SK-N-SH (cell line): ENCODE measurements around the gene METTL4. TPM values are rescaled to one million over a fixed set of nuclear protein-coding genes. Genes with fewer than 3 reads are reported as not detected.

Experiments used
- CTCF ChIA-PET: fragments of 300-600, 350-600 bp; formaldehyde crosslinking; extraction: SDS; loops from one replicate; lab custom pipeline; 2021; lab: Yijun Ruan, JAX
- POLR2A ChIA-PET: fragments of 350-600 bp; sonication (Branson Sonifier 250); formaldehyde crosslinking; extraction: SDS; loops from one replicate; lab custom pipeline; 2020; ENCODE audit warnings: antibody characterized with exemption, inconsistent platforms; lab: Yijun Ruan, JAX
- DNase-seq: peaks from one replicate; pipeline ENCODE4 v3.0.0; 2012
- H2AFZ ChIP-seq: fragments of 200-600 bp; sonication (generic); 2 replicates; pipeline ENCODE4 v1.8.1; 2016; ENCODE audit warnings: antibody characterized with exemption, mild to moderate bottlenecking, low read depth
- H3F3A ChIP-seq: fragments of 200-600 bp; sonication (generic); replicated peaks from 2 replicates; pipeline ENCODE3; 2016; ENCODE audit warnings: antibody characterized with exemption, mild to moderate bottlenecking; ENCODE audit not compliant: insufficient read depth
- H3K27ac ChIP-seq, 2 experiments: fragments of 200-500 bp in 1 of 2; fragments of 200-600 bp in 1 of 2; sonication (Bioruptor generic) in 1 of 2; sonication (generic), shearing (Covaris generic) in 1 of 2; 2 replicates each; pipeline versions ENCODE4 v1.5.1 to v1.6.1; 2014 to 2016; ENCODE audit warnings: low read depth in 2 of 2, inconsistent platforms in 1 of 2, low read length in 1 of 2, mild to moderate bottlenecking in 1 of 2, mixed read lengths in 1 of 2
- H3K27me3 ChIP-seq: fragments of 200-600 bp; sonication (generic), shearing (Covaris generic); 2 replicates; pipeline ENCODE4 v1.6.1; 2016; ENCODE audit warnings: mixed run types; ENCODE audit not compliant: insufficient read depth
- H3K36me3 ChIP-seq, 2 experiments: fragments of 200-500 bp in 1 of 2; fragments of 200-600 bp in 1 of 2; sonication (Bioruptor generic) in 1 of 2; sonication (generic) in 1 of 2; replicated peaks in 1 of 2; 2 replicates each; pipeline versions ENCODE3 to v1.5.1; 2014 to 2016; ENCODE audit warnings: low read length in 1 of 2, mild to moderate bottlenecking in 1 of 2; ENCODE audit not compliant: insufficient read depth in 2 of 2, control insufficient read depth in 1 of 2
- H3K4me1 ChIP-seq, 2 experiments: fragments of 200-500 bp in 1 of 2; fragments of 200-600 bp in 1 of 2; sonication (Bioruptor generic) in 1 of 2; sonication (generic), shearing (Covaris generic) in 1 of 2; 2 replicates each; pipeline versions ENCODE4 v1.5.1 to v1.6.1; 2014 to 2016; ENCODE audit warnings: low read depth in 1 of 2, low read length in 1 of 2, mixed run types in 1 of 2; ENCODE audit not compliant: insufficient read depth in 2 of 2, control insufficient read depth in 1 of 2
- H3K4me2 ChIP-seq: fragments of 200-600 bp; sonication (generic), shearing (Covaris generic); 2 replicates; pipeline ENCODE4 v1.6.1; 2017; ENCODE audit warnings: mixed run types
- H3K4me3 ChIP-seq, 2 experiments: fragments of 200-500 bp in 1 of 2; fragments of 200-600 bp in 1 of 2; sonication (Bioruptor generic) in 1 of 2; sonication (generic), shearing (Covaris generic) in 1 of 2; 2 replicates each; pipeline versions ENCODE4 v1.5.1 to v1.8.1; 2014 to 2016; ENCODE audit warnings: low read depth in 2 of 2, inconsistent platforms in 1 of 2, low read length in 1 of 2, mild to moderate bottlenecking in 1 of 2, mixed read lengths in 1 of 2, moderate library complexity in 1 of 2
- H3K79me2 ChIP-seq: fragments of 200-600 bp; sonication (generic); 2 replicates; pipeline ENCODE4 v1.8.1; 2017; ENCODE audit warnings: mild to moderate bottlenecking; ENCODE audit not compliant: insufficient read depth
- H3K9ac ChIP-seq: fragments of 200-600 bp; sonication (generic); 2 replicates; pipeline ENCODE4 v1.6.1; 2017; ENCODE audit warnings: mixed run types
- H3K9me2 ChIP-seq: fragments of 200-600 bp; sonication (generic); 2 replicates; pipeline ENCODE4 v1.6.1; 2017; ENCODE audit warnings: mixed run types
- H3K9me3 ChIP-seq: fragments of 200-600 bp; sonication (generic); 2 replicates; pipeline ENCODE4 v1.6.1; 2017; ENCODE audit warnings: mixed run types, mild to moderate bottlenecking, moderate library complexity
- H4K20me1 ChIP-seq: fragments of 200-600 bp; sonication (generic); 2 replicates; pipeline ENCODE4 v1.6.1; 2017; ENCODE audit warnings: mild to moderate bottlenecking, mixed run types; ENCODE audit not compliant: insufficient read depth
- EP300 ChIP-seq, 2 experiments: IDR thresholded peaks; 2 replicates each; pipeline versions ENCODE4 v1.4.0 to v1.6.1; 2012; ENCODE audit warnings: borderline replicate concordance in 1 of 2, low read depth in 1 of 2, low read length in 1 of 2
- NFIC ChIP-seq: IDR thresholded peaks from 2 replicates; pipeline ENCODE4 v1.4.0; 2012; ENCODE audit warnings: borderline replicate concordance
- TAF1 ChIP-seq: IDR thresholded peaks from 2 replicates; pipeline ENCODE4 v1.6.1; 2012; ENCODE audit warnings: low read depth, mild to moderate bottlenecking, low read length, moderate library complexity, borderline replicate concordance
- TEAD4 ChIP-seq: IDR thresholded peaks from 2 replicates; pipeline ENCODE4 v1.4.0; 2012; ENCODE audit warnings: mild to moderate bottlenecking, borderline replicate concordance; ENCODE audit not compliant: insufficient read depth
- WGBS: methylation state at CpG from one replicate; pipeline ENCODE4 v1.1.6; 2017; ENCODE audit warnings: low lambda C conversion rate; 5-methylcytosine and 5-hydroxymethylcytosine counted together
- polyA plus RNA-seq, 3 experiments: library from polyadenylated mRNA; depleted of rRNA; stranded (reverse); fragments of >200 nt; gene quantifications; 2 replicates each; pipeline ENCODE4 v1.2.3, GENCODE V29; 2012
- small RNA-seq, 7 experiments: library from RNA; depleted of rRNA; stranded (forward); fragments of <200 nt; gene quantifications; one replicate each; pipeline ENCODE3, GENCODE V24; 2012
- TF ChIP-seq, protein P1 (sequence below): IDR thresholded peaks from 2 replicates; pipeline ENCODE4 v1.4.0; 2012; ENCODE audit warnings: low read depth, borderline replicate concordance
- TF ChIP-seq, protein P2 (sequence below): IDR thresholded peaks from 2 replicates; pipeline ENCODE4 v1.6.1; 2012; ENCODE audit warnings: mild to moderate bottlenecking, low read depth, low read length, moderate library complexity
- TF ChIP-seq, protein P3 (sequence below): IDR thresholded peaks from 2 replicates; pipeline ENCODE4; 2012

The METTL4 gene
- polyA plus RNA-seq, 1 of the 3 experiments (the other 2 are of a cell fraction): 2.9 TPM

DNA sequence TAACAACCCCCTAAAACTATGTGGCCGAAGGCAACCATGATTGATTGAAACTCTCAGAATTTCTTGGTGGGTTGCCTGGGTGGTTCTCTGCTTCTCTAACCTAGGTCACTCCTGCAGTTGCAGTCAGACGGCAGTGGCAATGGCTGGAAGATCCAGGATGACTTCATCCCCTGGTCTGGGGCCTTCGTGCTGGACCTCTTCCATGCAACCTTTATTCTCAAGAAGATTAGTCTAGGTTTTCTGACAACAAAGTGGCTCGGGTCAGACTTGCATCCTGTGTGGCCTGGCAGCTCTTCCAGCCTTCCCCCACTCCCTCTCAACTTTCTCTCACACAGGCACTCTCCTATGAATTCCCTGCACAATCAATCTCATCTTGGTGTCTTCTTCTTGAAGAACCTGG, 76.4 kb downstream of the METTL4 start:
- H4K20me1 ChIP-seq: no peaks in the 10 kb centered on the region
- CTCF ChIA-PET: no interaction called here
- 10% methylated on average over 3 of the region's 4 CpGs for WGBS
- TF ChIP-seq, protein P1, sequence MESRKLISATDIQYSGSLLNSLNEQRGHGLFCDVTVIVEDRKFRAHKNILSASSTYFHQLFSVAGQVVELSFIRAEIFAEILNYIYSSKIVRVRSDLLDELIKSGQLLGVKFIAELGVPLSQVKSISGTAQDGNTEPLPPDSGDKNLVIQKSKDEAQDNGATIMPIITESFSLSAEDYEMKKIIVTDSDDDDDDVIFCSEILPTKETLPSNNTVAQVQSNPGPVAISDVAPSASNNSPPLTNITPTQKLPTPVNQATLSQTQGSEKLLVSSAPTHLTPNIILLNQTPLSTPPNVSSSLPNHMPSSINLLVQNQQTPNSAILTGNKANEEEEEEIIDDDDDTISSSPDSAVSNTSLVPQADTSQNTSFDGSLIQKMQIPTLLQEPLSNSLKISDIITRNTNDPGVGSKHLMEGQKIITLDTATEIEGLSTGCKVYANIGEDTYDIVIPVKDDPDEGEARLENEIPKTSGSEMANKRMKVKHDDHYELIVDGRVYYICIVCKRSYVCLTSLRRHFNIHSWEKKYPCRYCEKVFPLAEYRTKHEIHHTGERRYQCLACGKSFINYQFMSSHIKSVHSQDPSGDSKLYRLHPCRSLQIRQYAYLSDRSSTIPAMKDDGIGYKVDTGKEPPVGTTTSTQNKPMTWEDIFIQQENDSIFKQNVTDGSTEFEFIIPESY: no peak
- TF ChIP-seq TAF1 (no peak), NFIC (no peak), TEAD4 (no peak), EP300 (IDR thresholded peaks at IDR 0.05; ENCODE audit: borderline replicate concordance in 1 of 2, low read depth in 1 of 2, low read length in 1 of 2) (no peak)
- TF ChIP-seq, protein P2, sequence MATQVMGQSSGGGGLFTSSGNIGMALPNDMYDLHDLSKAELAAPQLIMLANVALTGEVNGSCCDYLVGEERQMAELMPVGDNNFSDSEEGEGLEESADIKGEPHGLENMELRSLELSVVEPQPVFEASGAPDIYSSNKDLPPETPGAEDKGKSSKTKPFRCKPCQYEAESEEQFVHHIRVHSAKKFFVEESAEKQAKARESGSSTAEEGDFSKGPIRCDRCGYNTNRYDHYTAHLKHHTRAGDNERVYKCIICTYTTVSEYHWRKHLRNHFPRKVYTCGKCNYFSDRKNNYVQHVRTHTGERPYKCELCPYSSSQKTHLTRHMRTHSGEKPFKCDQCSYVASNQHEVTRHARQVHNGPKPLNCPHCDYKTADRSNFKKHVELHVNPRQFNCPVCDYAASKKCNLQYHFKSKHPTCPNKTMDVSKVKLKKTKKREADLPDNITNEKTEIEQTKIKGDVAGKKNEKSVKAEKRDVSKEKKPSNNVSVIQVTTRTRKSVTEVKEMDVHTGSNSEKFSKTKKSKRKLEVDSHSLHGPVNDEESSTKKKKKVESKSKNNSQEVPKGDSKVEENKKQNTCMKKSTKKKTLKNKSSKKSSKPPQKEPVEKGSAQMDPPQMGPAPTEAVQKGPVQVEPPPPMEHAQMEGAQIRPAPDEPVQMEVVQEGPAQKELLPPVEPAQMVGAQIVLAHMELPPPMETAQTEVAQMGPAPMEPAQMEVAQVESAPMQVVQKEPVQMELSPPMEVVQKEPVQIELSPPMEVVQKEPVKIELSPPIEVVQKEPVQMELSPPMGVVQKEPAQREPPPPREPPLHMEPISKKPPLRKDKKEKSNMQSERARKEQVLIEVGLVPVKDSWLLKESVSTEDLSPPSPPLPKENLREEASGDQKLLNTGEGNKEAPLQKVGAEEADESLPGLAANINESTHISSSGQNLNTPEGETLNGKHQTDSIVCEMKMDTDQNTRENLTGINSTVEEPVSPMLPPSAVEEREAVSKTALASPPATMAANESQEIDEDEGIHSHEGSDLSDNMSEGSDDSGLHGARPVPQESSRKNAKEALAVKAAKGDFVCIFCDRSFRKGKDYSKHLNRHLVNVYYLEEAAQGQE: no peak
- TF ChIP-seq, protein P3, sequence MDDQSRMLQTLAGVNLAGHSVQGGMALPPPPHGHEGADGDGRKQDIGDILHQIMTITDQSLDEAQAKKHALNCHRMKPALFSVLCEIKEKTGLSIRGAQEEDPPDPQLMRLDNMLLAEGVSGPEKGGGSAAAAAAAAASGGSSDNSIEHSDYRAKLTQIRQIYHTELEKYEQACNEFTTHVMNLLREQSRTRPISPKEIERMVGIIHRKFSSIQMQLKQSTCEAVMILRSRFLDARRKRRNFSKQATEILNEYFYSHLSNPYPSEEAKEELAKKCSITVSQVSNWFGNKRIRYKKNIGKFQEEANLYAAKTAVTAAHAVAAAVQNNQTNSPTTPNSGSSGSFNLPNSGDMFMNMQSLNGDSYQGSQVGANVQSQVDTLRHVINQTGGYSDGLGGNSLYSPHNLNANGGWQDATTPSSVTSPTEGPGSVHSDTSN: no peak
- TF ChIP-seq, all 33 proteins: peak for 0
- POLR2A ChIA-PET: no interaction called here
- H3K27ac ChIP-seq: no peak overlapping the region
- H2AFZ ChIP-seq: no peak overlapping the region
- no peak overlapping the region for H3K9ac ChIP-seq
- no peak for DNase-seq
- H3K79me2 ChIP-seq: no peaks in the 10 kb centered on the region
- no peaks in the 10 kb centered on the region for H3K9me3 ChIP-seq
- H3K27me3 ChIP-seq: no peaks in the 10 kb centered on the region
- H3K4me3 ChIP-seq: no peak overlapping the region
- H3K36me3 ChIP-seq: no peaks in the 10 kb centered on the region
- no peaks in the 10 kb centered on the region for H3K9me2 ChIP-seq
- H3K4me1 ChIP-seq: no peaks in the 10 kb centered on the region
- H3F3A ChIP-seq: no peaks in the 10 kb centered on the region
- no peak overlapping the region for H3K4me2 ChIP-seq

Small RNAs within 50 kb of the gene (small RNA-seq; reads per million reads assigned to genes)
- gene RF00019: 0 reads per million in 7 experiments
- 0 reads per million in 7 experiments for gene RF01233

Other genes starting within 250 kb of the METTL4 start
- gene NDC80, start 52 bp upstream of the METTL4 start, polyA plus RNA-seq (2012; rRNA removed): 7.9 and 11.3 TPM in 2 replicates
- 8.9 and 10.9 TPM in 2 replicates for gene SMCHD1, start 84.2 kb upstream of the METTL4 start, polyA plus RNA-seq (2012; rRNA removed)